Gastrocnemius medialis (tissue), 4 donors: ENCODE measurements around the gene EPHB2.

ENCODE experiments used
- CTCF ChIP-seq, 5 experiments: fragments of 450-650 bp in 3 of 5; fragments of 200-600 bp in 2 of 5; sonication (generic) in 2 of 5; IDR thresholded peaks in 4 of 5; conservative IDR thresholded peaks in 1 of 5; 1 replicate in 4 of 5; 2 replicates in 1 of 5; pipeline ENCODE4 v1.5.1; 2016 to 2019; ENCODE audit warnings: antibody characterized with exemption in 5 of 5, mild to moderate bottlenecking in 3 of 5, moderate library complexity in 3 of 5
- POLR2A ChIP-seq, 2 donors: fragments of 450-650 bp; IDR thresholded peaks; one replicate each; pipeline ENCODE4 v1.6.1; 2017; ENCODE audit warnings: antibody characterized with exemption in 2 of 2, mild to moderate bottlenecking in 2 of 2, moderate library complexity in 2 of 2

GRCh38 chr1:22910986-22911651 lies 200.5 kb downstream of the EPHB2 start:
- TF ChIP-seq POLR2A (IDR thresholded peaks at IDR 0.05) (no peak), CTCF (IDR thresholded peaks at IDR 0.05 in 4 of 5, conservative IDR thresholded peaks at IDR 0.05 in 1 of 5) (no peak)
